Measurements from ENCODE around the gene PPM1G. TPM values are rescaled to one million over a fixed set of nuclear protein-coding genes. Genes with fewer than 3 reads are reported as not detected.

The PPM1G gene
- total RNA-seq, 1 donor from 2014 or later, result 51.8 TPM

DNA sequence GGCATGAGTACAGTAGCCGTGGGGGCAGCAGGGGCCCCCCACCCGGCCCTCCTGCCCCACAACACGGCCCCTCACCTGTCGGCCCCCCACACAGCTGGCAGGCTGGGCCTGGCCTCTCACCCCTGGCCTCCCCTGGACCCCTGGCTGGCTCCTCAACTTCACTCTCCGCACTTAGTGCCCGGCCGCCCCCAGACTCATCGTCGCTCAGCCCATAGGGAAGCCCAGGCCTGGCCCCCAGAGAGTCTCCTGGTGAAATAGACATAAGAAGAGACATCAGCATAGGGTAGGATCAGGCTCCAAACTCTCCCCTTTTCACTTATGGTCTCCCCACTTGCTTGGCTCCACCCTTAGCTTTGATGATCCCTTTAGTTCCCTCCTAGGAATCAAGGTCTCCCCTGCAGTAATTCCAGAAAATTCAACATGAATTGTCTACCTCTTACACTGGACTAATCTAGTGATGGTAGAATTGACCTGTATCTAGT, 30.5 kb downstream of the PPM1G start:
- Histone ChIP-seq H3K36me3 (peaks cover 58% of the 10 kb centered on the region), H3K27ac (no peak overlapping the region)

DNA sequence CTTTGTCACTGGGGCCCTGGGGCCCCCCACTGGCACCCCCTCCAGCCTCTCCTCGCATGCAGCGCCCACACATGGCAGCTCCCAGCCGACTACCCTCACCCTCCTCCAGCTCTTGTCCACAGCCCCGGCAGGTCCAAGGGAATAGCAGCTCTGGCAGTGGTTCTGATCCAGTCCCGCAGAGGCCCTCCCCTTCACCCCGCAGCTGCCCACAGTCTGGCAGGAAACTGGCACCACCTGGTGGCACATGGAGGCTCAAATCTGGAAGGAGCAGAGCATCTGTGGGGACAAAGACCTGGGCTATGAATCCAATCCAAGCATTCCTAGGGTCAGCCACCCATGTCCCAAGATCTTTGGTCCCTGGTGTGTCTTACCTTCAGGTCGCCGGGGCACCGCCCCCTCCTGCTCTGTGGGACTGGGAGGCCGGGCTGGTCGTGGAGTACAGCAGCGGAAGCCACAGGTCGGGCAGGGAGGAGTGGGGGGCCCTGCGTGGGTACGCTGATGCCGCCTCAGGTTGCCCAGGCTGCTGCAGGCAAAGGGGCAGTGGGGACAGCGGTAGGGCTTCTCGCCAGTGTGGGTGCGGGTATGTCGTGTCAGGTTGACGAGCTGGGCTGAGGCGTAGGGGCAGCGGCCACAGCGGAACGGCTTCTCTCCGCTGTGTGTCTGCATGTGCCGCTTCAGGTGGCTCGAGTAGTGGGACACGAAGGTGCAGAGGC, 31.1 kb downstream of the PPM1G start:
- Histone ChIP-seq H3K36me3 (peaks cover 58% of the 10 kb centered on the region), H3K4me3 (no peak overlapping the region), H3K27ac (no peak overlapping the region)

More for the DNA sequence above, 30.5 kb downstream of the PPM1G start:
- intact Hi-C loops (cut with DNase I), result no loop called here
- Histone ChIP-seq H3K27me3 (no peaks in the 10 kb centered on the region), H3K9me3 (no peaks in the 10 kb centered on the region), H3K4me3 (peak overlapping the region; percentile 78), H3K4me1 (peaks cover 15% of the 10 kb centered on the region)
- DNase-seq, result no peak
- TF ChIP-seq, protein P1, sequence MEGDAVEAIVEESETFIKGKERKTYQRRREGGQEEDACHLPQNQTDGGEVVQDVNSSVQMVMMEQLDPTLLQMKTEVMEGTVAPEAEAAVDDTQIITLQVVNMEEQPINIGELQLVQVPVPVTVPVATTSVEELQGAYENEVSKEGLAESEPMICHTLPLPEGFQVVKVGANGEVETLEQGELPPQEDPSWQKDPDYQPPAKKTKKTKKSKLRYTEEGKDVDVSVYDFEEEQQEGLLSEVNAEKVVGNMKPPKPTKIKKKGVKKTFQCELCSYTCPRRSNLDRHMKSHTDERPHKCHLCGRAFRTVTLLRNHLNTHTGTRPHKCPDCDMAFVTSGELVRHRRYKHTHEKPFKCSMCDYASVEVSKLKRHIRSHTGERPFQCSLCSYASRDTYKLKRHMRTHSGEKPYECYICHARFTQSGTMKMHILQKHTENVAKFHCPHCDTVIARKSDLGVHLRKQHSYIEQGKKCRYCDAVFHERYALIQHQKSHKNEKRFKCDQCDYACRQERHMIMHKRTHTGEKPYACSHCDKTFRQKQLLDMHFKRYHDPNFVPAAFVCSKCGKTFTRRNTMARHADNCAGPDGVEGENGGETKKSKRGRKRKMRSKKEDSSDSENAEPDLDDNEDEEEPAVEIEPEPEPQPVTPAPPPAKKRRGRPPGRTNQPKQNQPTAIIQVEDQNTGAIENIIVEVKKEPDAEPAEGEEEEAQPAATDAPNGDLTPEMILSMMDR (IDR thresholded peaks at IDR 0.05), result no peak
- ATAC-seq, result no peak

DNA sequence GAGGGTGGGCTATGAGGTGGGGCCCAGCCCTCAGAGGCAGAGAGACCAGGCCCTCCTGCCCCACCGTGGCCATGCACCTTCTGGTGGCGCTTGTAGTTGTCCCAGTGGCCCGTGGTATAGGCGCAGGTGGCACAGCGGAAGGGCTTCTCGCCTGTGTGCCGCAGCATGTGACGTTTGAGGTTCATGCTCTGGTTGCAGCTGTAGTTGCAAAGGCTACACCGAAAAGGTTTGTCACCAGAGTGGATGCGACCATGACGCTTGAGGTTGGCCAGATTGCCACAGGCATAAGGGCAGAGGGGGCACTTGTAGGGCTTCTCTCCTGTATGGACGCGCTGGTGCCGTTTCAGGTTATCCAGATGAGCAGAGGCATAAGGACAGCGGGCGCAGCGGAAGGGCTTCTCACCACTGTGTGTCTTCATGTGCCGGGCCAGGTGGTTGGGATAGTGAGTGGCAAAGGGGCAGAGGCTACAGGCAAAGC, 31.7 kb downstream of the PPM1G start:
- intact Hi-C loops (cut with DNase I), result no loop called here
- TF ChIP-seq, protein P1 (IDR thresholded peaks at IDR 0.05), result no peak
- Histone ChIP-seq H3K27ac (no peak overlapping the region), H3K4me3 (no peak overlapping the region), H3K27me3 (no peaks in the 10 kb centered on the region), H3K9me3 (no peaks in the 10 kb centered on the region), H3K4me1 (peaks cover 20% of the 10 kb centered on the region), H3K36me3 (peaks cover 59% of the 10 kb centered on the region)
- ATAC-seq, result no peak
- no peak for DNase-seq

More for the DNA sequence above, 31.1 kb downstream of the PPM1G start:
- H3K9me3 ChIP-seq, result no peaks in the 10 kb centered on the region
- intact Hi-C loops (cut with DNase I), result no loop called here
- TF ChIP-seq, protein P1 (IDR thresholded peaks at IDR 0.05), result no peak
- peak; percentile 69 for DNase-seq
- no peaks in the 10 kb centered on the region for H3K27me3 ChIP-seq
- no peak for ATAC-seq
- H3K4me1 ChIP-seq, result peaks cover 15% of the 10 kb centered on the region

DNA sequence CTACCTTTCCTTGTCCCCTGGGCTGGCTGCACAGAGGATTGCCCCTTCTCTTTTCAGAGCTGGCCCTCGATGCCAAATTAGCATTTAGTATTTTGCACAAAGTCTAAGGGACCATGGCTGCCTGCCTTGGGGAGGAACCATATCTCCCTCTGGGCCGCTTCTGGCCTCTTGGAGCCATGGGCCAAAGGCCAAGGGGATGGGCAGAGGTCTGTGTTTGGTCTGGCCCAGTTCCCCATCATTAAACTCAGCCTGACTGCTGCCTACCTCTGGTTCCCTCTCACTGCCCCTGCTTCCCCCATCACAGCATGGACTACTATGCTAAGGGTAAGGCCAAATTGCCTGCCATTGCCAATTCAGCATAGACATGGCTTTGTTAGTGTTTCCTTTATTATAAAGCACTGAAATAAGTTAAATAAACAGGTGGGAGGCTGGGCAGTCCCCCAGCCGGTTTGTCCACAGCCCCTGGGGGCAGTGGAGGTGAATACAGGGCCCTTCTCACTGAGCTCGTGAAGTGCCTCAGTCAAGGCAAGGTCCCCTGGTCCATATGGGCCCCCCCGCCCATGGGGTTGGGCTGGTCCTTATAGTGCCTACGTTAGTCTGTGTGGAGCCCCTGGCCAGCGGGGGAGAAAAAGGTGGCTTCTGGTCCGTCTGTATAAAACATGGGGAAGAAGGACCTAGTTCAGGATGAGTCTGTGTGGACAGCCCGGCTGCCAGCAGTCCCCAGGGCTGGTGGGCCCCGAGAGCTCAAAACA, 32.3 kb downstream of the PPM1G start:
- H3K9me3 ChIP-seq, result no peaks in the 10 kb centered on the region
- ATAC-seq, result no peak
- no peak overlapping the region for H3K4me3 ChIP-seq
- intact Hi-C loops (cut with DNase I), result no loop called here
- TF ChIP-seq, protein P1 (IDR thresholded peaks at IDR 0.05), result no peak
- DNase-seq, result no peak
- H3K27ac ChIP-seq, result no peak overlapping the region
- no peaks in the 10 kb centered on the region for H3K27me3 ChIP-seq
- H3K4me1 ChIP-seq, result peaks cover 26% of the 10 kb centered on the region
- H3K36me3 ChIP-seq, result peaks cover 63% of the 10 kb centered on the region

DNA sequence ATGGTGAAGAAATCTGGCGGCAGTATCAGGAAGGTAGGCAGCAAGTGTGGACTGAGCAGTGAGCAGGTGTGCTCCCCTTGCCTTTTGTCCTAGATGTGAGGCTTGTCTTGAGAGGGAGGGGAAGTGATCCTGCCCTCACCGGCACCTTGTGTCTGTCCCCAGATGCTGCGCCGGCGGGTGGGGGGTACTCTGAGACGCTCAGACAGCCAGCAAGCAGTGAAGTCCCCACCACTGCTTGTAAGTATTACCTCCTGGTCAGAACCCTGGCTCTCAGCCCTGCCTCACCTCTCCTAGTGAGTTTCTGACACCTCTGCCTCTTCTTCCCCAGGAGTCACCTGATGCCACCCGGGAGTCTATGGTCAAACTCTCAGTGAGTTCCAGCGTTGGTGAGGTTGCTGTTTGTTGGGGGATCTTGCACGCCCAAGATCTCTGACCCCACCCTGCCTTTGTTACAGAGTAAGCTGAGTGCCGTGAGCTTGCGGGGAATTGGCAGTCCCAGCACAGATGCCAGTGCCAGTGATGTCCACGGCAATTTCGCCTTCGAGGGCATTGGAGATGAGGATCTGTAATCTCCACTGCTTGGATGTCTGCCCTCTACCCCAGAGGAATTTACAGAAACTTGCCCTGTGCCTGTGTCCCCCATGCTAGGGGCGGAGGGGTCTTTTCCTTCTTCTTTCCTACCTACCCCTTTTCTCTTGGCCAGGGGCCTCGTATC, 33.1 kb downstream of the PPM1G start:
- Histone ChIP-seq H3K9me3 (no peaks in the 10 kb centered on the region), H3K4me3 (no peak overlapping the region), H3K27ac (no peak overlapping the region), H3K36me3 (peaks cover 63% of the 10 kb centered on the region), H3K4me1 (peaks cover 31% of the 10 kb centered on the region), H3K27me3 (no peaks in the 10 kb centered on the region)
- intact Hi-C loops (cut with DNase I), result no loop called here
- ATAC-seq (no peak), DNase-seq (no peak)
- TF ChIP-seq, protein P1 (IDR thresholded peaks at IDR 0.05), result no peak
